Esophagus muscularis mucosa (tissue), 4 donors: ENCODE data around the gene GGCX.

Source experiments
- EP300 ChIP-seq: sonication (generic); formaldehyde crosslinking; IDR thresholded peaks from one replicate; pipeline ENCODE4 v1.6.1; 2017; ENCODE audit warnings: antibody characterized with exemption
- POLR2A ChIP-seq: fragments of 450-650 bp; IDR thresholded peaks from one replicate; pipeline ENCODE4 v1.6.1; 2017; ENCODE audit warnings: antibody characterized with exemption, moderate library complexity, mild to moderate bottlenecking, low read depth
- TF ChIP-seq, protein P1 (sequence below), 3 experiments: fragments of 200-600 bp in 2 of 3; fragments of 450-650 bp in 1 of 3; sonication (generic) in 2 of 3; IDR thresholded peaks; one replicate each; pipeline ENCODE4 v1.5.1; 2017 to 2019; ENCODE audit warnings: antibody characterized with exemption in 3 of 3, mild to moderate bottlenecking in 2 of 3, moderate library complexity in 1 of 3

DNA sequence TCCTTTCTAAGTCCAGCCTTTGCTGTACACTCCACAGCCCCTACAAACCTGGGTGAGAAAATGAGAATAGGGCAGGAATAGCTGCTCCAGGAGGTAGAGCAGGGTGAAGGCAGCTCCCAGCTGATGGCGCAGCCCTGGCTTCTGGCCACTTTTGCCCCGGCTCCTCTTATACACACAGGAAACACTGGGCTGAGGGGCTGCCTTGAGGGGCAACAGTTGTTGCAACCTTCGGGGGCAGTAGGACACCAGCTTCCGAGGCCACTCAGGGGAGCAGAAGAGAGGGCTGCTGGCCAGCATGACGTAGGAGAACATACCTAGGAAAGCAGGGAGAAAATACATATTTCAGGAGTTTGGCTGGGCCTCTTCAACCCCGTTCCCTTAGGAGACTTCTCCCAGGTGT lies 8.1 kb downstream of the GGCX start:
- TF ChIP-seq, protein P1, sequence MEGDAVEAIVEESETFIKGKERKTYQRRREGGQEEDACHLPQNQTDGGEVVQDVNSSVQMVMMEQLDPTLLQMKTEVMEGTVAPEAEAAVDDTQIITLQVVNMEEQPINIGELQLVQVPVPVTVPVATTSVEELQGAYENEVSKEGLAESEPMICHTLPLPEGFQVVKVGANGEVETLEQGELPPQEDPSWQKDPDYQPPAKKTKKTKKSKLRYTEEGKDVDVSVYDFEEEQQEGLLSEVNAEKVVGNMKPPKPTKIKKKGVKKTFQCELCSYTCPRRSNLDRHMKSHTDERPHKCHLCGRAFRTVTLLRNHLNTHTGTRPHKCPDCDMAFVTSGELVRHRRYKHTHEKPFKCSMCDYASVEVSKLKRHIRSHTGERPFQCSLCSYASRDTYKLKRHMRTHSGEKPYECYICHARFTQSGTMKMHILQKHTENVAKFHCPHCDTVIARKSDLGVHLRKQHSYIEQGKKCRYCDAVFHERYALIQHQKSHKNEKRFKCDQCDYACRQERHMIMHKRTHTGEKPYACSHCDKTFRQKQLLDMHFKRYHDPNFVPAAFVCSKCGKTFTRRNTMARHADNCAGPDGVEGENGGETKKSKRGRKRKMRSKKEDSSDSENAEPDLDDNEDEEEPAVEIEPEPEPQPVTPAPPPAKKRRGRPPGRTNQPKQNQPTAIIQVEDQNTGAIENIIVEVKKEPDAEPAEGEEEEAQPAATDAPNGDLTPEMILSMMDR (IDR thresholded peaks at IDR 0.05): no peak
- TF ChIP-seq POLR2A: no peak
- no peak for TF ChIP-seq EP300
